ENCODE data around the gene DCAF4.
A peak's percentile ranks its signal among the peaks of the same experiment; 100 is the strongest.

The DCAF4 gene

GRCh38 chr14:72894323-72894622, 32.0 kb upstream of the DCAF4 start:
- no peak for TF ChIP-seq CTCF (IDR thresholded peaks at IDR 0.05; ENCODE audit: low read depth, low read length)
- peak overlapping the region; percentile 73 for H3K4me3 ChIP-seq (ENCODE audit: low read depth, low read length)

- peak overlapping the region; percentile 73 for H3K4me3 ChIP-seq (ENCODE audit: low read depth, low read length)
- TF ChIP-seq CTCF (IDR thresholded peaks at IDR 0.05; ENCODE audit: low read depth, low read length): no peak
Measured at GRCh38 chr14:72894623-72895378, 31.5 kb upstream of the DCAF4 start.

- no peak for TF ChIP-seq CTCF (IDR thresholded peaks at IDR 0.05; ENCODE audit: low read depth, low read length)
- H3K4me3 ChIP-seq (ENCODE audit: low read depth, low read length): no peak overlapping the region
Measured at GRCh38 chr14:72898448-72898847, 27.8 kb upstream of the DCAF4 start.

- no peak overlapping the region for H3K4me3 ChIP-seq (ENCODE audit: low read depth, low read length)
- TF ChIP-seq CTCF (IDR thresholded peaks at IDR 0.05; ENCODE audit: low read depth, low read length): no peak
Measured at GRCh38 chr14:72901361-72901760, 24.9 kb upstream of the DCAF4 start.

- H3K4me3 ChIP-seq (ENCODE audit: low read depth, low read length): no peak overlapping the region
Measured at GRCh38 chr14:72902801-72903530, 23.3 kb upstream of the DCAF4 start.

GRCh38 chr14:72903716-72904115, 22.5 kb upstream of the DCAF4 start:
- no peak for TF ChIP-seq CTCF (IDR thresholded peaks at IDR 0.05; ENCODE audit: low read depth, low read length)
- H3K4me3 ChIP-seq (ENCODE audit: low read depth, low read length): no peak overlapping the region

More at GRCh38 chr14:72902801-72903530, 23.3 kb upstream of the DCAF4 start:
- TF ChIP-seq CTCF (IDR thresholded peaks at IDR 0.05; ENCODE audit: low read depth, low read length): no peak

GRCh38 chr14:72904218-72904617, 22.0 kb upstream of the DCAF4 start:
- H3K4me3 ChIP-seq (ENCODE audit: low read depth, low read length): no peak overlapping the region
- no peak for TF ChIP-seq CTCF (IDR thresholded peaks at IDR 0.05; ENCODE audit: low read depth, low read length)
